ENCODE data around the gene DCLRE1A.

DCLRE1A gene

GRCh38 chr10:113808168-113808567, 45.7 kb downstream of the DCLRE1A start:
- H3K9me3 ChIP-seq (ENCODE audit: insufficient read depth, low read length): no peaks in the 10 kb centered on the region
- peaks cover 1% of the 10 kb centered on the region for H3K4me1 ChIP-seq (ENCODE audit: low read length)
- H3K27me3 ChIP-seq (ENCODE audit: low read depth, low read length): peaks cover 9% of the 10 kb centered on the region; the same call in 1 of the 2 replicates
- no peaks in the 10 kb centered on the region for H4K20me1 ChIP-seq (ENCODE audit: insufficient read depth, low read length)
- H3K36me3 ChIP-seq (replicated peaks; ENCODE audit: low read depth, low read length): no peaks in the 10 kb centered on the region
- H3K4me3 ChIP-seq (ENCODE audit: low read length): no peak overlapping the region
- H2AFZ ChIP-seq (ENCODE audit: low read depth, low read length): no peak overlapping the region
- no peak for TF ChIP-seq EZH2phosphoT487 (IDR thresholded peaks at IDR 0.05; ENCODE audit: low read depth)
- no peak overlapping the region for H3K27ac ChIP-seq (ENCODE audit: low read length)
- H3K9ac ChIP-seq (ENCODE audit: low read length): no peak overlapping the region
- H3K79me2 ChIP-seq (ENCODE audit: low read length): no peaks in the 10 kb centered on the region
- H3K4me2 ChIP-seq (ENCODE audit: low read length): no peak overlapping the region

DNA sequence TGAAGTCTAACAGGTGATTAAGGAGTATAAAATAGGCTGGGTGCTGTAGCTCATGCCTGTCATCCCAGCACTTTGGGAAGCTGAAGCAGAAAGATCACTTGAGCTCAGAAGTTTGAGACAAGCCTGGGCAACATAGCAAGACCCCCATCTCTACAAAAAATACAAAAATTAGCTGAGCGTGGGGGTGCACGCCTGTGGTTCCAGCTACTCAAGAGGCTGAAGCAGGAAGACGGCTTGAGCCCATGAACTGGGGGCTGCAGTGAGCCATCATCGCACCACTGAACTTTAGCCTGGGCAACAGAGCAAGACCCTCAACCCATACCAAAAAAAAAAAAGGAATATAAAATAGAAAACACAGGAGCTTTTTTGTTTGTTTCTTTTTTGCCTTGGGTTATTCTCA, 47.4 kb downstream of the DCLRE1A start:
- H3K36me3 ChIP-seq (replicated peaks; ENCODE audit: low read depth, low read length): no peaks in the 10 kb centered on the region
- TF ChIP-seq CTCF (IDR thresholded peaks at IDR 0.05; ENCODE audit: low read depth, low read length): no peak
- no peak for TF ChIP-seq EZH2phosphoT487 (IDR thresholded peaks at IDR 0.05; ENCODE audit: low read depth)
- H3K27ac ChIP-seq (ENCODE audit: low read length): no peak overlapping the region
- no peak overlapping the region for H3K9ac ChIP-seq (ENCODE audit: low read length)
- no peak overlapping the region for H2AFZ ChIP-seq (ENCODE audit: low read depth, low read length)
- H4K20me1 ChIP-seq (ENCODE audit: insufficient read depth, low read length): no peaks in the 10 kb centered on the region
- H3K9me3 ChIP-seq (ENCODE audit: insufficient read depth, low read length): no peaks in the 10 kb centered on the region
- no peak overlapping the region for H3K4me3 ChIP-seq (ENCODE audit: low read length)
- H3K27me3 ChIP-seq (ENCODE audit: low read depth, low read length): peaks cover 9% of the 10 kb centered on the region; the same call in 1 of the 2 replicates
- no peak overlapping the region for H3K4me2 ChIP-seq (ENCODE audit: low read length)
- H3K4me1 ChIP-seq (ENCODE audit: low read length): peaks cover 4% of the 10 kb centered on the region
- H3K79me2 ChIP-seq (ENCODE audit: low read length): no peaks in the 10 kb centered on the region

DNA sequence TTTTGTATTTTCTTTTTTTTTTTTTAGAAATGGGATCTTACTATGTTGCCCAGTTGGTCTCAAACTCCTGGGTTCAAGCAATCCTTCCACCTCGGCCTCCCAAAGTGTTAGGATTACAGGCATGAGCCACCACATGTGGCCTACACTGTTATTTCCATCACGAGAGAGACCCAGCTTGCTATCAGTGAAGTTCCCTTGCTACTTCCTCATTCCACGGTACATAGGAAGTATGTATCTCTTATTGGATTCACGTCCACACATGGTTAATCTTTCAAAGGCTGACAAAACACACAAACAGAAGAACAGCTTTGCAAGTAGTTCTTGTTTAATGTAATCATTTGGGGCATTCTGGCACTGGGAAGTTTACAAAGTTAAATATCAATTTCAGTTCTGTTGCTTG, 50.9 kb downstream of the DCLRE1A start:
- H4K20me1 ChIP-seq (ENCODE audit: insufficient read depth, low read length): no peaks in the 10 kb centered on the region
- peaks cover 4% of the 10 kb centered on the region for H3K27me3 ChIP-seq (ENCODE audit: low read depth, low read length)
- H3K4me2 ChIP-seq (ENCODE audit: low read length): peak overlapping the region; percentile 39
- H3K79me2 ChIP-seq (ENCODE audit: low read length): no peaks in the 10 kb centered on the region
- no peaks in the 10 kb centered on the region for H3K36me3 ChIP-seq (replicated peaks; ENCODE audit: low read depth, low read length)
- no peak for TF ChIP-seq CTCF (IDR thresholded peaks at IDR 0.05; ENCODE audit: low read depth, low read length)
- no peak for TF ChIP-seq EZH2phosphoT487 (IDR thresholded peaks at IDR 0.05; ENCODE audit: low read depth)
- H3K4me1 ChIP-seq (ENCODE audit: low read length): peaks cover 4% of the 10 kb centered on the region
- no peak overlapping the region for H3K4me3 ChIP-seq (ENCODE audit: low read length)
- no peak overlapping the region for H3K27ac ChIP-seq (ENCODE audit: low read length)
- H3K9me3 ChIP-seq (ENCODE audit: insufficient read depth, low read length): no peaks in the 10 kb centered on the region
- H3K9ac ChIP-seq (ENCODE audit: low read length): no peak overlapping the region
- peak overlapping the region; percentile 76; the same call in 1 of the 2 replicates for H2AFZ ChIP-seq (ENCODE audit: low read depth, low read length)

- H2AFZ ChIP-seq (ENCODE audit: low read depth, low read length): no peak overlapping the region
These were observed 52.3 kb downstream of the DCLRE1A start for GRCh38 chr10:113801569-113801968.

More at GRCh38 chr10:113801569-113801968, 52.3 kb downstream of the DCLRE1A start:
- H3K9me3 ChIP-seq (ENCODE audit: insufficient read depth, low read length): no peaks in the 10 kb centered on the region
- H3K9ac ChIP-seq (ENCODE audit: low read length): no peak overlapping the region
- no peak overlapping the region for H3K4me3 ChIP-seq (ENCODE audit: low read length)
- H3K4me2 ChIP-seq (ENCODE audit: low read length): no peak overlapping the region
- TF ChIP-seq EZH2phosphoT487 (IDR thresholded peaks at IDR 0.05; ENCODE audit: low read depth) (no peak), CTCF (IDR thresholded peaks at IDR 0.05; ENCODE audit: low read depth, low read length) (no peak)
- H3K4me1 ChIP-seq (ENCODE audit: low read length): peaks cover 4% of the 10 kb centered on the region
- H3K27me3 ChIP-seq (ENCODE audit: low read depth, low read length): peaks cover 7% of the 10 kb centered on the region
- H3K27ac ChIP-seq (ENCODE audit: low read length): no peak overlapping the region
- no peaks in the 10 kb centered on the region for H3K36me3 ChIP-seq (replicated peaks; ENCODE audit: low read depth, low read length)
- H4K20me1 ChIP-seq (ENCODE audit: insufficient read depth, low read length): no peaks in the 10 kb centered on the region
- no peaks in the 10 kb centered on the region for H3K79me2 ChIP-seq (ENCODE audit: low read length)

Measured in OCI-LY3 (cell line).